HepG2 (cell line): ENCODE results near the gene ULBP1. TPM values are rescaled to one million over a fixed set of nuclear protein-coding genes. Genes with fewer than 3 reads are reported as not detected.

Experiments used
- ARID4A ChIP-seq: sonication (generic); formaldehyde crosslinking; IDR thresholded peaks from 2 replicates; pipeline ENCODE4 v1.5.0; 2020; ENCODE audit warnings: mild to moderate bottlenecking, missing genetic modification reagents, borderline replicate concordance
- BORCS8-MEF2B ChIP-seq: sonication (generic); formaldehyde crosslinking; IDR thresholded peaks from 2 replicates; pipeline ENCODE4 v1.8.0; 2022; ENCODE audit warnings: mild to moderate bottlenecking, missing genetic modification reagents
- FOXM1 ChIP-seq: sonication (generic); formaldehyde crosslinking; IDR thresholded peaks from 2 replicates; pipeline ENCODE4 v1.5.0; 2020; ENCODE audit warnings: missing genetic modification reagents
- HDAC1 ChIP-seq: sonication (generic); formaldehyde crosslinking; IDR thresholded peaks from 2 replicates; pipeline ENCODE4 v1.5.1; 2020; ENCODE audit warnings: mild to moderate bottlenecking, missing genetic modification reagents
- HNF1B ChIP-seq: sonication (generic); formaldehyde crosslinking; IDR thresholded peaks from 2 replicates; pipeline ENCODE4 v1.5.1; 2020; ENCODE audit warnings: mild to moderate bottlenecking, moderate library complexity, missing genetic modification reagents
- KDM1A ChIP-seq: IDR thresholded peaks from 2 replicates; pipeline ENCODE4 v1.6.1; 2016; ENCODE audit warnings: missing compliant biosample characterization
- LRRFIP1 ChIP-seq: sonication (generic); formaldehyde crosslinking; conservative IDR thresholded peaks from 2 replicates; pipeline ENCODE4 v1.4.0; 2020; ENCODE audit warnings: missing genetic modification reagents
- MAX ChIP-seq: IDR thresholded peaks from 2 replicates; pipeline ENCODE4 v1.6.1; 2012; ENCODE audit warnings: inconsistent platforms
- MED13 ChIP-seq: sonication (generic); formaldehyde crosslinking; IDR thresholded peaks from 2 replicates; pipeline ENCODE4 v1.5.0; 2020; ENCODE audit warnings: missing genetic modification reagents
- NAIF1 ChIP-seq: sonication (generic); formaldehyde crosslinking; IDR thresholded peaks from 2 replicates; pipeline ENCODE4 v1.5.0; 2020; ENCODE audit warnings: mild to moderate bottlenecking, missing genetic modification reagents, borderline replicate concordance
- PAX8 ChIP-seq: sonication (generic); formaldehyde crosslinking; IDR thresholded peaks from 2 replicates; pipeline ENCODE4 v1.8.0; 2022; ENCODE audit warnings: mild to moderate bottlenecking, missing genetic modification reagents, borderline replicate concordance
- RXRB ChIP-seq: IDR thresholded peaks from 2 replicates; pipeline ENCODE4 v1.6.1; 2016; ENCODE audit warnings: borderline replicate concordance, missing genetic modification reagents, missing compliant biosample characterization
- SATB2 ChIP-seq: sonication (generic); formaldehyde crosslinking; IDR thresholded peaks from 2 replicates; pipeline ENCODE4 v1.5.0; 2020; ENCODE audit warnings: missing genetic modification reagents
- SUZ12 ChIP-seq: fragments of 150-350 bp; IDR thresholded peaks from 2 replicates; pipeline ENCODE4 v1.6.1; 2014; ENCODE audit warnings: low read depth, low read length
- TFAP4 ChIP-seq: sonication (generic); IDR thresholded peaks from 2 replicates; pipeline ENCODE4 v1.6.1; 2016; ENCODE audit warnings: low read depth, borderline replicate concordance
- ZBTB26 ChIP-seq: IDR thresholded peaks from 2 replicates; pipeline ENCODE4 v1.6.1; 2016; ENCODE audit warnings: missing compliant biosample characterization, missing genetic modification reagents, borderline replicate concordance
- ZNF768 ChIP-seq: sonication (generic); formaldehyde crosslinking; IDR thresholded peaks from 2 replicates; pipeline ENCODE4 v1.4.0; 2020; ENCODE audit warnings: missing genetic modification reagents
- polyA plus RNA-seq, 8 experiments: library from polyadenylated mRNA; depleted of rRNA in 3 of 8; stranded (reverse) in 7 of 8; unstranded in 1 of 8; fragments of >200 nt; fragmentation: Illumina TruSeq in 4 of 8; extraction: Trizol in 4 of 8; gene quantifications; 2 replicates each; pipeline versions ENCODE4 v1.2.1 to v1.2.3, GENCODE V29; 2011 to 2016; ENCODE audit warnings: low read depth in 4 of 8, missing spikeins in 1 of 8, mixed read lengths in 1 of 8; ENCODE audit not compliant: insufficient read depth in 1 of 8
- total RNA-seq, 5 experiments: library from RNA; depleted of rRNA; stranded (reverse); fragments of >200 nt; fragmentation: Illumina TruSeq; extraction: Trizol; gene quantifications; 2 replicates each; pipeline ENCODE4 v1.2.3, GENCODE V29; 2016; ENCODE audit warnings: low read depth in 1 of 5

ULBP1 gene
- total and polyA plus RNA-seq, 2 of the 13 experiments (the other 11 are each of a cell fraction or from before 2014, with no cell fraction given): 0.04 to 0.09 TPM

- TF ChIP-seq TFAP4 (peak; percentile 33; the same call in 1 of the 2 replicates), HDAC1 (CRISPR knock-in tag) (0 out of 2 replicates have a peak, but pooled peaks have one; percentile 38), HNF1B (0 out of 2 replicates have a peak, but pooled peaks have one; percentile 43), BORCS8-MEF2B (CRISPR knock-in tag) (peak; percentile 15; the same call in 1 of the 2 replicates), RXRB (CRISPR knock-in tag) (no peak), FOXM1 (no peak), NAIF1 (CRISPR knock-in tag) (no peak), SUZ12 (no peak), ZBTB26 (CRISPR knock-in tag) (no peak), ARID4A (CRISPR knock-in tag) (peak; percentile 15; the same call in 1 of the 2 replicates), PAX8 (no peak), ZNF768 (CRISPR knock-in tag) (no peak), MAX (0 out of 2 replicates have a peak, but pooled peaks have one; percentile 11), SATB2 (no peak), KDM1A (no peak), MED13 (CRISPR knock-in tag) (no peak), LRRFIP1 (CRISPR knock-in tag) (no peak)
Observed at GRCh38 chr6:149922642-149923326, 41.0 kb upstream of the ULBP1 start, which contains the start of gene RAET1G (continued).
